Epithelial cell of proximal tubule (primary cell): ENCODE data around the gene PITRM1. TPM values are rescaled to one million over a fixed set of nuclear protein-coding genes. Genes with fewer than 3 reads are reported as not detected.
A peak's percentile ranks its signal among the peaks of the same experiment; 100 is the strongest.

Experiments used
- DNase-seq: peaks from one replicate; pipeline ENCODE4 v3.0.0-alpha.2; 2011; ENCODE audit warnings: low read depth
- H3K4me3 ChIP-seq: 2 replicates; pipeline ENCODE4 v1.5.1; 2011; ENCODE audit warnings: low read depth, mild to moderate bottlenecking, low read length
- CTCF ChIP-seq: conservative IDR thresholded peaks from 2 replicates; pipeline ENCODE4 v1.5.1; 2012; ENCODE audit warnings: low read depth, mild to moderate bottlenecking, low read length
- total RNA-seq: library from RNA; depleted of rRNA; stranded (reverse); fragments of >200 nt; gene quantifications from 2 replicates; pipeline ENCODE4 v1.2.3, GENCODE V29; 2015

The PITRM1 gene
- total RNA-seq, 1 donor from 2014 or later, result 69.9 TPM

GRCh38 chr10:3197348-3198003 lies 24.9 kb upstream of the PITRM1 start:
- peak; percentile 92 for TF ChIP-seq CTCF
- DNase-seq, result peak; percentile 56

GRCh38 chr10:3196958-3197347 lies 24.4 kb upstream of the PITRM1 start:
- TF ChIP-seq CTCF, result no peak
- H3K4me3 ChIP-seq, result no peak overlapping the region
- no peak for DNase-seq

More at GRCh38 chr10:3197348-3198003, 24.9 kb upstream of the PITRM1 start:
- H3K4me3 ChIP-seq, result peak overlapping the region; percentile 42

GRCh38 chr10:3196482-3196881 lies 23.9 kb upstream of the PITRM1 start:
- no peak for TF ChIP-seq CTCF
- H3K4me3 ChIP-seq, result no peak overlapping the region
- DNase-seq, result no peak

GRCh38 chr10:3195726-3196125 lies 23.1 kb upstream of the PITRM1 start:
- DNase-seq, result no peak

GRCh38 chr10:3195286-3195685 lies 22.7 kb upstream of the PITRM1 start:
- DNase-seq, result no peak
- H3K4me3 ChIP-seq, result no peak overlapping the region
- no peak for TF ChIP-seq CTCF

More at GRCh38 chr10:3195726-3196125, 23.1 kb upstream of the PITRM1 start:
- no peak for TF ChIP-seq CTCF
- H3K4me3 ChIP-seq, result no peak overlapping the region

- H3K4me3 ChIP-seq, result no peak overlapping the region
- DNase-seq, result no peak
- no peak for TF ChIP-seq CTCF
Measured at GRCh38 chr10:3194871-3195270, 22.3 kb upstream of the PITRM1 start.

GRCh38 chr10:3193751-3194150 lies 21.2 kb upstream of the PITRM1 start:
- H3K4me3 ChIP-seq, result no peak overlapping the region
- TF ChIP-seq CTCF, result no peak
- DNase-seq, result no peak
